Ishikawa (cell line): ENCODE data around the gene CASTOR1.

Source experiments
- CEBPB ChIP-seq: IDR thresholded peaks from 2 replicates; pipeline ENCODE4 v1.6.1; 2012
- CREB1 ChIP-seq: IDR thresholded peaks from 2 replicates; pipeline ENCODE4 v1.6.1; 2012; ENCODE audit warnings: low read depth
- EGR1 ChIP-seq: IDR thresholded peaks from 2 replicates; pipeline ENCODE4 v1.6.1; 2012
- EP300 ChIP-seq: IDR thresholded peaks from 2 replicates; pipeline ENCODE4 v1.6.1; 2012; ENCODE audit warnings: borderline replicate concordance
- FOXM1 ChIP-seq: IDR thresholded peaks from 2 replicates; pipeline ENCODE4 v1.6.1; 2012; ENCODE audit warnings: low read depth, borderline replicate concordance
- NFIC ChIP-seq: IDR thresholded peaks from 2 replicates; pipeline ENCODE4 v1.6.1; 2012
- RAD21 ChIP-seq: IDR thresholded peaks from 2 replicates; pipeline ENCODE4 v1.6.1; 2012; ENCODE audit warnings: low read depth
- TAF1 ChIP-seq: IDR thresholded peaks from 2 replicates; pipeline ENCODE4 v1.6.1; 2012; ENCODE audit warnings: low read depth, mild to moderate bottlenecking
- TCF12 ChIP-seq: IDR thresholded peaks from 2 replicates; pipeline ENCODE4 v1.6.1; 2012; ENCODE audit warnings: low read depth
- TEAD4 ChIP-seq: IDR thresholded peaks from 2 replicates; pipeline ENCODE4 v1.6.1; 2012
- YY1 ChIP-seq: IDR thresholded peaks from 2 replicates; pipeline ENCODE4 v1.6.1; 2012; ENCODE audit warnings: low read depth
- ZBTB7A ChIP-seq: IDR thresholded peaks from 2 replicates; pipeline ENCODE4 v1.6.1; 2012; ENCODE audit warnings: low read depth
- TF ChIP-seq, protein P1 (sequence below): IDR thresholded peaks from 2 replicates; pipeline ENCODE4 v1.6.1; 2012
- TF ChIP-seq, protein P2 (sequence below): IDR thresholded peaks from 2 replicates; pipeline ENCODE4 v1.6.1; 2012
- TF ChIP-seq, protein P3 (sequence below): IDR thresholded peaks from 2 replicates; pipeline ENCODE4 v1.6.1; 2012; ENCODE audit warnings: low read depth, mild to moderate bottlenecking

CASTOR1 gene

DNA sequence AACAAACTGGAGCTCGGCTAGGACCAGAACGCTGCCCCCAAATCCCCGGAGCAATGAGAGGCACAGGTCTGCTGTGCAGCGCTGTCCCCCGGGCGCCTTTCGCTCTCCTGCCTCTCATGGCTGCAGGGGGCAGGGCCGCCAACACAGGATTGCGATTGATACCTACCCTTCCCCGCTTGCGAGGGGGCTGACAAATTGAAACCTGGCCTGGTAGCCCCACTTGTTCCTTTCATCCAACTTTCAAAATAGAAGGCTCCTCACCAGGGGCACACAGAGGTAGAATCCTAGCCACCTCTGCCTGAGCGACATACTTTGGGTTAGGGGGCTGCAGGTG, 642 bp upstream of the CASTOR1 start:
- TF ChIP-seq NFIC (no peak), CREB1 (no peak), EP300 (no peak), TCF12 (no peak), TEAD4 (no peak), TAF1 (no peak), YY1 (no peak), ZBTB7A (no peak), RAD21 (no peak), FOXM1 (no peak), CEBPB (no peak), EGR1 (no peak)
- TF ChIP-seq, protein P1, sequence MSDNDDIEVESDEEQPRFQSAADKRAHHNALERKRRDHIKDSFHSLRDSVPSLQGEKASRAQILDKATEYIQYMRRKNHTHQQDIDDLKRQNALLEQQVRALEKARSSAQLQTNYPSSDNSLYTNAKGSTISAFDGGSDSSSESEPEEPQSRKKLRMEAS: no peak
- TF ChIP-seq, protein P2, sequence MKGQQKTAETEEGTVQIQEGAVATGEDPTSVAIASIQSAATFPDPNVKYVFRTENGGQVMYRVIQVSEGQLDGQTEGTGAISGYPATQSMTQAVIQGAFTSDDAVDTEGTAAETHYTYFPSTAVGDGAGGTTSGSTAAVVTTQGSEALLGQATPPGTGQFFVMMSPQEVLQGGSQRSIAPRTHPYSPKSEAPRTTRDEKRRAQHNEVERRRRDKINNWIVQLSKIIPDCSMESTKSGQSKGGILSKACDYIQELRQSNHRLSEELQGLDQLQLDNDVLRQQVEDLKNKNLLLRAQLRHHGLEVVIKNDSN: no peak
- TF ChIP-seq, protein P3, sequence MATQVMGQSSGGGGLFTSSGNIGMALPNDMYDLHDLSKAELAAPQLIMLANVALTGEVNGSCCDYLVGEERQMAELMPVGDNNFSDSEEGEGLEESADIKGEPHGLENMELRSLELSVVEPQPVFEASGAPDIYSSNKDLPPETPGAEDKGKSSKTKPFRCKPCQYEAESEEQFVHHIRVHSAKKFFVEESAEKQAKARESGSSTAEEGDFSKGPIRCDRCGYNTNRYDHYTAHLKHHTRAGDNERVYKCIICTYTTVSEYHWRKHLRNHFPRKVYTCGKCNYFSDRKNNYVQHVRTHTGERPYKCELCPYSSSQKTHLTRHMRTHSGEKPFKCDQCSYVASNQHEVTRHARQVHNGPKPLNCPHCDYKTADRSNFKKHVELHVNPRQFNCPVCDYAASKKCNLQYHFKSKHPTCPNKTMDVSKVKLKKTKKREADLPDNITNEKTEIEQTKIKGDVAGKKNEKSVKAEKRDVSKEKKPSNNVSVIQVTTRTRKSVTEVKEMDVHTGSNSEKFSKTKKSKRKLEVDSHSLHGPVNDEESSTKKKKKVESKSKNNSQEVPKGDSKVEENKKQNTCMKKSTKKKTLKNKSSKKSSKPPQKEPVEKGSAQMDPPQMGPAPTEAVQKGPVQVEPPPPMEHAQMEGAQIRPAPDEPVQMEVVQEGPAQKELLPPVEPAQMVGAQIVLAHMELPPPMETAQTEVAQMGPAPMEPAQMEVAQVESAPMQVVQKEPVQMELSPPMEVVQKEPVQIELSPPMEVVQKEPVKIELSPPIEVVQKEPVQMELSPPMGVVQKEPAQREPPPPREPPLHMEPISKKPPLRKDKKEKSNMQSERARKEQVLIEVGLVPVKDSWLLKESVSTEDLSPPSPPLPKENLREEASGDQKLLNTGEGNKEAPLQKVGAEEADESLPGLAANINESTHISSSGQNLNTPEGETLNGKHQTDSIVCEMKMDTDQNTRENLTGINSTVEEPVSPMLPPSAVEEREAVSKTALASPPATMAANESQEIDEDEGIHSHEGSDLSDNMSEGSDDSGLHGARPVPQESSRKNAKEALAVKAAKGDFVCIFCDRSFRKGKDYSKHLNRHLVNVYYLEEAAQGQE: no peak

DNA sequence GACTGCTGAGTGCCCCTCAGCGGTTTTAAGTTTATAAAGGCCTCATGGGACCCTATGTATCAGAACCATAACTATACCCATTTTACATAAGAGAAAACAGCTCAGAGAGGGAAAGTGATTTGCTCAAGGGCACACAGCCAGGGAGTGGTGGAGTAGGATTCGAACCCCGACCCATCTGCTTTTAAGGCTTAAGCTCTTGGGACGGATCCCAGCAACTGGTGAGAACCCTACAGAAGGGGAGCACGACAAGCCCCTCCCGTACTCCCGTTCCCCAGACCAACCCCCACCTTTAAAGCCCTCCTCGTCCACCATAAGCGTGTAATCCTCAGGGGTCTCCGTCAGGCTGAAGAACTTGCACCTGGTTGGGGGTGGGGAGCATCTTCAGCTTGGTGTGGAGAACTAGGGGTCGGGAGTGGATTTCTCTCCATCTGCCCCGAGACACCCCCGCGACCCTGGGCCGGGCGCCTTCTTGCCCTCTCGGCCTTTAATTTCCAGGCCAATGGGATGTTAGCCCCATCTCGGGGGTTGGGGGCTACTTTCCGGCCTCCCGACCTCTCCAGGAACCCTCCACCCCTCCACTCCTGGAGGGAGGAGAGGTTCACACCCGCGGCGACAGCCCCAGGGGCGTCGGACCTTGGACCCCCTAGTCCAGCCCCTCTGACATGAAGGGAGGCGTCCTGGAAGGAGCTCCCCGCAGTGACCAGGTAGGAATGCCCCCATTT, 725 bp downstream of the CASTOR1 start:
- TF ChIP-seq ZBTB7A (no peak), RAD21 (no peak), NFIC (no peak), EGR1 (no peak), TCF12 (0 out of 2 replicates have a peak, but pooled peaks have one; percentile 4)
- TF ChIP-seq, protein P1: no peak
- TF ChIP-seq, protein P2: no peak

DNA sequence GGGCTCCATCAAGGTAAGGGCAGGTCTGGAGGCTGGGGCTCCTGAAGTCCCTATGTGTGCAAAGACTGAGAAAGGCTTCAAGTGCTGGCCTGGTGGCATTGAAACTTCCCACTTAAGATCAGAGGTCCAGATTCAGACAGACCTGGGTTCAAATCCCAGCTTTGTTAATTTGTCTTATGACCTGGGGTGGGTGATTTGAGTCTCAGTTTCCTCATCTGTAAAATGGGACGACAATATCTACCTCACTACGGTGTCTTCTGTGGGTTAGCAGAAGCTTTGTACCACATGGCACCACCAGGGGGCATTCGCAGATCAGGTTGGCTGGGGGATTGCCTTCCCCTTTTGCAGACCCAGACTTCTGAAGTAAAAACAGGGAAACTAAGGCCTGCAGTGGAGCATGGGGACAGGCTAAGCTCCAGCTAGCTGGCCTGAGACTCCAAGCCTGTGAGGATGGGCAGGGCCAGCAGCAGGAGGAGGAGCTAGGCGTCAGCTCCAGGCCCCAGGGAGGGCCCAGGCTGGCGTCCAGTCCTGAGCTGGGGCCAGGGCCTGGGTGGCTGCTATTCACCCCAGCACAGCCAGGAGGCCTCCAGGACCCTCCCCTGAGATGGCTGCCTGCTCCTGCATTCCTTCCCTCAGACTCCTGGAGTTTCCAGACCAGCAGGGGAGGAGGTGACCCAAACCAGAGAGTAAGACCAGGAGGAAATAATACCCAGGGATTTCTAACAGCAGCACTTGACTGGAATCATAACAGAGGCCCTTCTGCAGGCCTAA, 1.5 kb downstream of the CASTOR1 start:
- TF ChIP-seq YY1: peak; percentile 44
- TF ChIP-seq ZBTB7A: peak; percentile 60
- TF ChIP-seq, protein P1: peak; percentile 35; the same call in 1 of the 2 replicates
- no peak for TF ChIP-seq CREB1
- TF ChIP-seq, protein P2: no peak
- TF ChIP-seq, protein P3: no peak
- no peak for TF ChIP-seq CEBPB
- TF ChIP-seq EP300: no peak
- peak; percentile 63 for TF ChIP-seq TEAD4
- TF ChIP-seq TCF12: no peak
- no peak for TF ChIP-seq EGR1
- TF ChIP-seq TAF1: no peak; the same call in 1 of the 2 replicates
- 0 out of 2 replicates have a peak, but pooled peaks have one; percentile 14 for TF ChIP-seq NFIC
- no peak for TF ChIP-seq FOXM1
- TF ChIP-seq RAD21: peak; percentile 88

DNA sequence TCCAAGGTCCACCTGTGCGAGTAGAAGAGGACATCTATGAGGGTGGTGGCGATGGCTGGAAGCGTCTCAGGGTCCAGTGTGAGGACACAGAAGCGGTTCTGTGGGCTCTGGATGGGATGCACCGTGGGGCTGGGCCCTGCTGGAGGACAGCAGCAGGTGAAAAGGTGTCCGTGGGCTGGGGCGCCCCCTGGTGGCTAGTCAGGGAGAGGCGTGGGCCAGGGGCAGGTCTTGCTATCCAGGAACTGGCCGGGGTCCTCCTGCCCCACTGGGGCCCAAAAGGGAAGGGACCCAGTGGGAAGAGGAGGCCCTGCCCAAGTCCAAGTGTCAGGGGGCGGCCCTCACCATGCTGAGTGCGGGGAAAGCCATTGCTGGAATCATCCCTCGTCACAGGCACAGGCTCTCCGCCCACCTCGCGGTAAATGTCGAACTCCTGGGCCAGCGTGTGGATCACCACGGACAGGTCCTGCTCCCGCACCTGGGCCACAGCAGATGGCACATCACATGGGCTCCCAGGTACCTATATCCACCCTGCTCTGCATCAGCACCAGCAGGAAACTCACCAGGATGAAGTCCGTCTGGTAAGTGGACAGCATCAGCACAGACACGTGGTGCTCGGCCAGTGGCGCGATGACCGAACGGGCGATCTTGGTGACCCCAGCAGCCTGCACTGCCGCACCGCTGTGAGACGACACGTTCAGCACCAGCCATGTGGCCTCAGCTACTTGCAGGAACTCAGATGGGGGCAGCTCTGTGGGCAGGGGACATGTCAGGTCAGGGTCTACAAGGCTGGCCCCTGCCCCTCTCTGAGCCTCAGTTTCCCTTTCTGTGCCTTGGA, 2.3 kb downstream of the CASTOR1 start:
- TF ChIP-seq, protein P3: no peak
- TF ChIP-seq, protein P2: no peak
- no peak for TF ChIP-seq YY1
- no peak for TF ChIP-seq TAF1
- peak; percentile 53; the same call in 1 of the 2 replicates for TF ChIP-seq EGR1
- peak; percentile 90 for TF ChIP-seq RAD21
- peak; percentile 89 for TF ChIP-seq ZBTB7A
